ENCODE data around the gene HCN4. TPM values are rescaled to one million over a fixed set of nuclear protein-coding genes. Genes with fewer than 3 reads are reported as not detected.

The HCN4 gene
- total RNA-seq, 4 donors from 2014 or later: not detected

GRCh38 chr15:73367624-73368300, 996 bp downstream of the HCN4 start:
- peaks cover 0 to 21% (median 0%) of the 10 kb centered on the region in 4 donors for H3K4me1 ChIP-seq
- no peaks in the 10 kb centered on the region for H3K9me3 ChIP-seq
- WGBS, 2 donors: 2% methylated on average over 33 of the region's 90 CpGs; no CpG with 5 or more reads in 1 of the 2 donors
- H3K27me3 ChIP-seq: peaks cover 0 to 50% of the 10 kb centered on the region in 2 donors
- H3K27ac ChIP-seq: no peak overlapping the region
- no peak for TF ChIP-seq EP300 (IDR thresholded peaks at IDR 0.05)
- TF ChIP-seq, protein P1, sequence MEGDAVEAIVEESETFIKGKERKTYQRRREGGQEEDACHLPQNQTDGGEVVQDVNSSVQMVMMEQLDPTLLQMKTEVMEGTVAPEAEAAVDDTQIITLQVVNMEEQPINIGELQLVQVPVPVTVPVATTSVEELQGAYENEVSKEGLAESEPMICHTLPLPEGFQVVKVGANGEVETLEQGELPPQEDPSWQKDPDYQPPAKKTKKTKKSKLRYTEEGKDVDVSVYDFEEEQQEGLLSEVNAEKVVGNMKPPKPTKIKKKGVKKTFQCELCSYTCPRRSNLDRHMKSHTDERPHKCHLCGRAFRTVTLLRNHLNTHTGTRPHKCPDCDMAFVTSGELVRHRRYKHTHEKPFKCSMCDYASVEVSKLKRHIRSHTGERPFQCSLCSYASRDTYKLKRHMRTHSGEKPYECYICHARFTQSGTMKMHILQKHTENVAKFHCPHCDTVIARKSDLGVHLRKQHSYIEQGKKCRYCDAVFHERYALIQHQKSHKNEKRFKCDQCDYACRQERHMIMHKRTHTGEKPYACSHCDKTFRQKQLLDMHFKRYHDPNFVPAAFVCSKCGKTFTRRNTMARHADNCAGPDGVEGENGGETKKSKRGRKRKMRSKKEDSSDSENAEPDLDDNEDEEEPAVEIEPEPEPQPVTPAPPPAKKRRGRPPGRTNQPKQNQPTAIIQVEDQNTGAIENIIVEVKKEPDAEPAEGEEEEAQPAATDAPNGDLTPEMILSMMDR (IDR thresholded peaks at IDR 0.05): no peak
- TF ChIP-seq POLR2A (IDR thresholded peaks at IDR 0.05): no peak
- H3K36me3 ChIP-seq: no peaks in the 10 kb centered on the region
- peak overlapping the region in 2 of 4 donors; percentile 15 to 34 for H3K4me3 ChIP-seq
- DNase-seq (ENCODE audit: low spot score in 2 of 2): no peak

- peaks cover 0 to 21% (median 0%) of the 10 kb centered on the region in 4 donors for H3K4me1 ChIP-seq
- TF ChIP-seq EP300 (IDR thresholded peaks at IDR 0.05) (no peak), POLR2A (IDR thresholded peaks at IDR 0.05) (no peak)
- TF ChIP-seq, protein P1 (IDR thresholded peaks at IDR 0.05): no peak
- no peak overlapping the region for H3K27ac ChIP-seq
- no peaks in the 10 kb centered on the region for H3K36me3 ChIP-seq
- no peak for DNase-seq (ENCODE audit: low spot score in 2 of 2)
- H3K27me3 ChIP-seq: peaks cover 0 to 57% of the 10 kb centered on the region in 2 donors
- no peaks in the 10 kb centered on the region for H3K9me3 ChIP-seq
- no peak overlapping the region for H3K4me3 ChIP-seq
- WGBS, 2 donors: 19 to 27% methylated on average over 10 to 23 of the region's 28 CpGs
Measured at GRCh38 chr15:73366766-73367623, 1.8 kb downstream of the HCN4 start.

DNA sequence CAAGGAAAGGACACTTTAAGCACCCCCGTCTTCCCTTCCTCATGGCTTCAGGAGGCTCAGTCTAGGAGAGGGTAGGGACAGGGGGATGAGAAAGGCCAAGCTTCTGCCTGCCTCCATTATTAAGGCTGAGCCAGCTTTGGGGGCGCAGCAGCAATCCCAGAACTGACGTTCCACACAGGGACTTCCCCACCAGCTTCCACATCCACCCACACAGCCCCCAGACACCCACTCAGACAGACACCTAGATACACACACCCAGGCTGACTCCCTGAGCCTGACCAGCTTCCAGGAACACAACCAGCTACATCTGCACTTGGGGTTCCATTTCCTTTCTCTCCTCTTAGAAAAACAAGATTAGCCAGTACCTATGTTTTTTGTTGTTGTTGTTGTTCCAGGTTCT, 4.7 kb downstream of the HCN4 start:
- Histone ChIP-seq H3K9me3 (no peaks in the 10 kb centered on the region), H3K27ac (no peak overlapping the region), H3K27me3 (peaks cover 0 to 39% of the 10 kb centered on the region in 2 donors), H3K36me3 (no peaks in the 10 kb centered on the region), H3K4me1 (peaks cover 0 to 17% (median 0%) of the 10 kb centered on the region in 4 donors), H3K4me3 (no peak overlapping the region)
- TF ChIP-seq POLR2A (IDR thresholded peaks at IDR 0.05) (no peak), EP300 (IDR thresholded peaks at IDR 0.05) (no peak)
- TF ChIP-seq, protein P1 (IDR thresholded peaks at IDR 0.05): no peak
- no peak for DNase-seq (ENCODE audit: low spot score in 2 of 2)
- 60 to 65% methylated on average over 3 of the region's 3 CpGs for WGBS, 2 donors

DNA sequence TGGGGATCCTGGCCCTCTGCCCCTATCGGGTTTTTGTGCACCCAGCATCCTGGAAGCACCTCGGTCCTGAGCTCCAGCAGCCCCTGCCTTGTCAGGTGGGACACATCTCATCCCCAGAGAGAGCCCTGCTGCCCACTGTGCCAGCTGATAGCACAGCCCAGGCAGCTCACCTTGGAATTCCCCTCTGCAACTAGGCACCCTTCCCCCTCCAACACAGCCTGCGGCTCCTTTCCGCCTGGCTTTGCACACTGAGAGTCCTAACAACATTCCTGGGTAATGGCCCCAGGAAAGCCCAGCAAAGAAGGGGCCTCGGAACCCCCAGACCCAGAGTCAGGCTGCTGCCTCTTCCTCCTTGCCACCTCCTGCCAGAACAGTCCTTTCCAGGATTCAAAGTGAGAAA, 5.9 kb downstream of the HCN4 start:
- H3K36me3 ChIP-seq: no peaks in the 10 kb centered on the region
- DNase-seq (ENCODE audit: low spot score in 2 of 2): no peak
- H3K27ac ChIP-seq: no peak overlapping the region
- H3K27me3 ChIP-seq: peaks cover 0 to 34% of the 10 kb centered on the region in 2 donors
- peaks cover 0 to 5% (median 0%) of the 10 kb centered on the region in 4 donors for H3K4me1 ChIP-seq
- WGBS, 2 donors: 61 to 68% methylated on average over 4 to 5 of the region's 5 CpGs
- no peaks in the 10 kb centered on the region for H3K9me3 ChIP-seq
- no peak overlapping the region for H3K4me3 ChIP-seq
- TF ChIP-seq POLR2A (IDR thresholded peaks at IDR 0.05): no peak

DNA sequence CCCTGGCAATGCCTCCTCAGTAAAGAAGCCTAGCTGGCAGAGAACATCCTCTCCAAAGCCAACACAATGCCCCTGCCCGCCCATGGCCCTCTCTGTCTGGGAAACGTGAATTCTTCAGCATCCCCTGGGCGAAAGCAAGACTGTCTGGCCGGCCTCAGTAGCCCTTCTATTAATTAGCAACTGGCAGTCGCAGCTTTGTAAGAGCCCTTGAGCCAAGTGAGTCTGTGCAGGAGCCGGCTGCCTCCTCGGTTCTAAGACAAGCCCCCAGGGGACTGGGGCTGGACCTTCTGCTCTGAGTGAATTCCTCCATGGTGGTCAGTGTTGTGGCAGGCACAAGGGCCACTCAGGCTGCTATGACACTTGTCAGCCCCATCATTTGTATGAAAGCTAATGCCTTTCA, 7.4 kb downstream of the HCN4 start:
- Histone ChIP-seq H3K27me3 (peaks cover 0 to 23% of the 10 kb centered on the region in 2 donors), H3K27ac (no peak overlapping the region), H3K4me3 (no peak overlapping the region), H3K36me3 (no peaks in the 10 kb centered on the region), H3K4me1 (no peaks in the 10 kb centered on the region), H3K9me3 (no peaks in the 10 kb centered on the region)
- WGBS, 2 donors: 35 to 54% methylated on average over 6 to 7 of the region's 7 CpGs
- DNase-seq (ENCODE audit: low spot score in 2 of 2): no peak
- TF ChIP-seq EP300 (IDR thresholded peaks at IDR 0.05) (no peak), POLR2A (IDR thresholded peaks at IDR 0.05) (no peak)
- TF ChIP-seq, protein P1 (IDR thresholded peaks at IDR 0.05): no peak

Data from tibial nerve (tissue), 4 donors.